PC-3 (cell line): Measurements from ENCODE around the gene FUS. TPM values are rescaled to one million over a fixed set of nuclear protein-coding genes. Genes with fewer than 3 reads are reported as not detected.
A peak's percentile ranks its signal among the peaks of the same experiment; 100 is the strongest.
"Not testable (repeated sequence)": the region's sequence is repeated elsewhere in the genome, so short reads cannot be mapped to it uniquely, and the experiment has no call there.

Experiments
- ATAC-seq: fragments of 200-7000 bp; cut with Tn5 transposase; 2 replicates; pipeline ENCODE4 v1.9.1; 2020; ENCODE audit warnings: mild to moderate bottlenecking, moderate library complexity
- BruUV-seq: library from RNA; stranded (reverse); fragments of 400-500 nt; replicated peaks from 2 replicates; lab custom pipeline; 2021; lab: Mats Ljungman, UMichigan
- CTCF ChIA-PET: fragments of 300-600 bp; sonication (Branson Sonifier 250); formaldehyde crosslinking; loops from one replicate; lab custom pipeline; 2022; ENCODE audit warnings: antibody characterized with exemption; lab: Charles Lee
- POLR2A ChIA-PET: fragments of 300-600 bp; sonication (Branson Sonifier 250); formaldehyde crosslinking; loops from one replicate; lab custom pipeline; 2022; ENCODE audit warnings: antibody characterized with exemption; ENCODE audit not compliant: unreplicated experiment; lab: Charles Lee
- DNase-seq: peaks from one replicate; pipeline ENCODE4 v3.0.0-alpha.2; 2015
- H2AFZ ChIP-seq: fragments of 300-600 bp; sonication (generic); 2 replicates; pipeline ENCODE4 v1.6.0; 2016; ENCODE audit warnings: antibody characterized with exemption, low read length
- H3F3A ChIP-seq: fragments of 300-600 bp; sonication (generic); one replicate; pipeline ENCODE4 v1.6.0; 2017; ENCODE audit warnings: antibody characterized with exemption, low read length, control low read depth, mild to moderate bottlenecking; ENCODE audit not compliant: unreplicated experiment
- H3K27ac ChIP-seq: fragments of 300-600 bp; sonication (generic); 2 replicates; pipeline ENCODE4 v1.5.1; 2016; ENCODE audit warnings: mild to moderate bottlenecking, low read length
- H3K27me3 ChIP-seq: fragments of 300-600 bp; sonication (generic); 2 replicates; pipeline ENCODE4 v1.6.1; 2016; ENCODE audit warnings: low read length, mixed read lengths
- H3K36me3 ChIP-seq: fragments of 300-600 bp; sonication (generic); 2 replicates; pipeline ENCODE4 v1.6.1; 2016; ENCODE audit warnings: low read depth, mixed run types, low read length, mixed read lengths
- H3K4me1 ChIP-seq: fragments of 300-600 bp; sonication (generic); 2 replicates; pipeline ENCODE4 v1.5.1; 2016; ENCODE audit warnings: low read length; ENCODE audit not compliant: insufficient read depth
- H3K4me2 ChIP-seq: fragments of 300-600 bp; sonication (generic); 2 replicates; pipeline ENCODE4 v1.6.0; 2016; ENCODE audit warnings: low read length
- H3K4me3 ChIP-seq: fragments of 300-600 bp; sonication (generic); 2 replicates; pipeline ENCODE4 v1.5.1; 2016; ENCODE audit warnings: mild to moderate bottlenecking, low read length, mixed read lengths
- H3K79me2 ChIP-seq: fragments of 300-600 bp; sonication (generic); 2 replicates; pipeline ENCODE4 v1.6.1; 2017; ENCODE audit warnings: low read length, mixed read lengths
- H3K9ac ChIP-seq: fragments of 300-600 bp; sonication (generic); 2 replicates; pipeline ENCODE4 v1.6.0; 2016; ENCODE audit warnings: mild to moderate bottlenecking, low read length
- H3K9me2 ChIP-seq: fragments of 300-600 bp; sonication (generic); replicated peaks from 2 replicates; pipeline ENCODE4 v1.6.1; 2016; ENCODE audit warnings: mixed run types, low read length, mixed read lengths
- H3K9me3 ChIP-seq: fragments of 300-600 bp; sonication (generic); 2 replicates; pipeline ENCODE4 v1.6.1; 2016; ENCODE audit warnings: low read length, mixed read lengths
- H4K20me1 ChIP-seq: fragments of 300-600 bp; sonication (generic); 2 replicates; pipeline ENCODE4 v1.6.1; 2016; ENCODE audit warnings: low read length, mixed read lengths
- EZH2 ChIP-seq: fragments of 300-600 bp; sonication (generic); IDR thresholded peaks from one replicate; pipeline ENCODE4 v1.6.1; 2017; ENCODE audit warnings: antibody characterized with exemption, mild to moderate bottlenecking, low read length; ENCODE audit not compliant: unreplicated experiment
- EZH2phosphoT487 ChIP-seq: fragments of 300-600 bp; sonication (generic); IDR thresholded peaks from 2 replicates; pipeline ENCODE4 v1.6.1; 2018; ENCODE audit warnings: mild to moderate bottlenecking, antibody characterized with exemption, low read length, borderline replicate concordance
- intact Hi-C: fragments of 100-400 bp; cut with micrococcal nuclease; formaldehyde crosslinking; loops from 2 replicates; pipeline ENCODE4 v1.9.0; 2023
- total RNA-seq: library from RNA; depleted of rRNA; stranded (reverse); fragments of >200 nt; gene quantifications from 2 replicates; pipeline ENCODE4 v1.2.3, GENCODE V29; 2014
- TF ChIP-seq, protein P1 (sequence below): fragments of 300-600 bp; sonication (generic); conservative IDR thresholded peaks from 2 replicates; pipeline ENCODE4 v1.5.1; 2017; ENCODE audit warnings: antibody characterized with exemption, low read depth, mild to moderate bottlenecking, low read length

The FUS gene
- total RNA-seq, 1 experiment from 2014 or later: 43.0 TPM

DNA sequence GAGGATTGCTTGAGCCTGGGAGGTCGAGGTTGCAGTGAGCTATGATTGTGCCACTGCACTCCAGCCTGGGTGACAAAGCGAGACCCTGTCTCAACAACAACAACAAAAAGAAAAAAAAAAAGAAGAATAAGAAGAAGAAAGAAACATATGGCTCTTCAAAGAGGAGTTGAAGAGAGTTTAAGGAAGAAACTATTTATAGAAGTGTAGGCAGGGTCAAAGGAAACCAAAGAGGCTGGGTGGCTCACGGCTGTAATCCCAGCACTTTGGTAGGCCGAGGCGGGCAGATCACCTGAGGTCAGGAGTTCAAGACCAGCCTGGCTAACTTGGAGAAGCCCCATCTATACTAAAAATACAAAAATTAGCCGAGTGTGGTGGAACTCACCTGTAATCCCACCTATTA lies 29.0 kb upstream of the FUS start:
- intact Hi-C loops, ATAC-seq, POLR2A ChIA-PET, H3K9me2 ChIP-seq, H3K4me1 ChIP-seq, H3K4me3 ChIP-seq, H3F3A ChIP-seq, H3K9me3 ChIP-seq, CTCF ChIA-PET, DNase-seq, H2AFZ ChIP-seq, H3K27me3 ChIP-seq, H3K4me2 ChIP-seq, H3K79me2 ChIP-seq, BruUV-seq, H3K36me3 ChIP-seq, H4K20me1 ChIP-seq, H3K27ac ChIP-seq, H3K9ac ChIP-seq: not testable (repeated sequence)

DNA sequence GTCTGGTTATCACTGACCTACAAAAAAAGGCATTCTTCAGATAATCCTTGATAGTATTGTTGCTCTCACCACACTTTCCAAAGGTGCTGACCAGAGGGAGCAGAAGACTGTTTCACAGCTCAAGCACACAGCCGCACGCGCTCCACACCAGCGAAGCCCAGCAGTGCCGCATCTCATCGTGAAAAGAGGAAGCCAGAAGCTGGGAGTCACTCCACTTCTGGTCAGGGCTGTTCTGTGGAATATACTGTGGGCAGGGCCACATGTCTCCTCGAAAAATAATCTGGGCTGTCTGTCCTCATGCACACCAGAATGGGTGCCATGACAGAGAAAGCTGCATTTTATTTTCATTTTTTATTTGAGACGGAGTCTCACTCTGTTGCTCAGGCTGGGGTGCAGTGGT lies 22.8 kb upstream of the FUS start:
- intact Hi-C loops: no loop called here
- H3K27ac ChIP-seq: no peak overlapping the region
- ChIA-PET CTCF (interaction anchor here (0.9 kb wide), 1 partner anchor 15 kb away, joined by 13 read pairs; no protein-coding TSS in a partner anchor), POLR2A (no interaction called here)
- H3K9me3 ChIP-seq: no peaks in the 10 kb centered on the region
- no peaks in the 10 kb centered on the region for H3K4me1 ChIP-seq
- TF ChIP-seq, protein P1, sequence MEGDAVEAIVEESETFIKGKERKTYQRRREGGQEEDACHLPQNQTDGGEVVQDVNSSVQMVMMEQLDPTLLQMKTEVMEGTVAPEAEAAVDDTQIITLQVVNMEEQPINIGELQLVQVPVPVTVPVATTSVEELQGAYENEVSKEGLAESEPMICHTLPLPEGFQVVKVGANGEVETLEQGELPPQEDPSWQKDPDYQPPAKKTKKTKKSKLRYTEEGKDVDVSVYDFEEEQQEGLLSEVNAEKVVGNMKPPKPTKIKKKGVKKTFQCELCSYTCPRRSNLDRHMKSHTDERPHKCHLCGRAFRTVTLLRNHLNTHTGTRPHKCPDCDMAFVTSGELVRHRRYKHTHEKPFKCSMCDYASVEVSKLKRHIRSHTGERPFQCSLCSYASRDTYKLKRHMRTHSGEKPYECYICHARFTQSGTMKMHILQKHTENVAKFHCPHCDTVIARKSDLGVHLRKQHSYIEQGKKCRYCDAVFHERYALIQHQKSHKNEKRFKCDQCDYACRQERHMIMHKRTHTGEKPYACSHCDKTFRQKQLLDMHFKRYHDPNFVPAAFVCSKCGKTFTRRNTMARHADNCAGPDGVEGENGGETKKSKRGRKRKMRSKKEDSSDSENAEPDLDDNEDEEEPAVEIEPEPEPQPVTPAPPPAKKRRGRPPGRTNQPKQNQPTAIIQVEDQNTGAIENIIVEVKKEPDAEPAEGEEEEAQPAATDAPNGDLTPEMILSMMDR: no peak
- TF ChIP-seq EZH2phosphoT487: no peak
- no peak for TF ChIP-seq EZH2
- H3F3A ChIP-seq: no peaks in the 10 kb centered on the region
- BruUV-seq: no TSS peak
- H3K27me3 ChIP-seq: no peaks in the 10 kb centered on the region
- H3K9ac ChIP-seq: no peak overlapping the region
- peak overlapping the region; percentile 16 for H2AFZ ChIP-seq
- no peaks in the 10 kb centered on the region for H3K9me2 ChIP-seq
- ATAC-seq: peak; percentile 45; the same call in 1 of the 2 replicates
- H3K79me2 ChIP-seq: no peaks in the 10 kb centered on the region
- H4K20me1 ChIP-seq: no peaks in the 10 kb centered on the region
- no peak for DNase-seq
- H3K4me3 ChIP-seq: no peak overlapping the region
- peak overlapping the region; percentile 20 for H3K4me2 ChIP-seq
- H3K36me3 ChIP-seq: no peaks in the 10 kb centered on the region

DNA sequence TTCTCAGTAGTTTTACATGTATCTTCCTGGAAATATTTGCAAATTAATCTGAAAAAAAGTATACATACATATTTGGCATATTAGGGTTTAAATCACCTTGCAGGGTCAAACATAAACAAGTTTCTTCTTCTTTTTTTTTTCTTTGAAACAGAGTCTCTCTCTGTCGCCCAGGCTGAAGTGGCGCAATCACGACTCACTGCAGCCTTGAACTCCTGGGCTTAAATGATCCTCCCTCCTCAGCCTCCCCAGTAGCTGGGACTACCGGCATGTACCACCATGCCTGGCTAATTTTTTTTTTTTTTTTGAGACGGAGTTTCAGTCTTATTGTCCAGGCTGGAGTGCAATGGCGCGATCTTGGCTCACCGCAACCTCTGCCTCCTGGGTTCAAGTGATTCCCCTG lies 12.6 kb upstream of the FUS start:
- intact Hi-C loops: no loop called here
- ChIA-PET POLR2A (no interaction called here), CTCF (no interaction called here)
- Histone ChIP-seq H3K4me1 (no peaks in the 10 kb centered on the region; the same call in 1 of the 2 replicates), H3K4me2 (no peak overlapping the region), H3K27ac (no peak overlapping the region), H3K36me3 (no peaks in the 10 kb centered on the region), H3F3A (no peaks in the 10 kb centered on the region), H3K9me2 (no peaks in the 10 kb centered on the region), H3K4me3 (no peak overlapping the region), H3K9me3 (no peaks in the 10 kb centered on the region), H3K9ac (no peak overlapping the region), H2AFZ (no peak overlapping the region), H4K20me1 (no peaks in the 10 kb centered on the region), H3K79me2 (no peaks in the 10 kb centered on the region), H3K27me3 (no peaks in the 10 kb centered on the region)
- ATAC-seq (no peak), DNase-seq (no peak)
- no TSS peak for BruUV-seq
- TF ChIP-seq EZH2phosphoT487 (no peak), EZH2 (no peak)
- TF ChIP-seq, protein P1: no peak
